K562 (cell line): ENCODE results near the gene TP53I13. TPM values are rescaled to one million over a fixed set of nuclear protein-coding genes. Genes with fewer than 3 reads are reported as not detected.
A peak's percentile ranks its signal among the peaks of the same experiment; 100 is the strongest.

Experiments used
- ATAC-seq: fragments of 200-7000 bp; cut with Tn5 transposase; 3 replicates; pipeline ENCODE4 v1.9.1; 2020; ENCODE audit warnings: moderate library complexity
- BruUV-seq: library from RNA; stranded (reverse); fragments of 400-500 nt; replicated peaks from 2 replicates; lab custom pipeline; 2021; lab: Mats Ljungman, UMichigan
- CTCF ChIA-PET: fragments of 300-600 bp; formaldehyde crosslinking; extraction: SDS; loops from one replicate; lab custom pipeline; 2021; ENCODE audit warnings: low intra/inter-chr PET ratio; lab: Yijun Ruan, JAX
- POLR2A ChIA-PET: fragments of 300-600, 350-650 bp; sonication (Branson Sonifier 250); formaldehyde crosslinking; extraction: SDS; loops from one replicate; lab custom pipeline; 2021; ENCODE audit warnings: antibody characterized with exemption, inconsistent platforms; lab: Yijun Ruan, JAX
- DNase-seq, 4 experiments: peaks; one replicate each; pipeline versions ENCODE4 v3.0.0 to v3.0.0-alpha.2; 2011 to 2018; ENCODE audit warnings: low spot score in 3 of 4, mixed read lengths in 3 of 4; ENCODE audit errors: extremely low read depth in 1 of 4
- FAIRE-seq: peaks from 2 replicates; lab custom pipeline; 2011; peaks lifted over from hg19 to GRCh38; lab: Jason Lieb, UNC
- H2AFZ ChIP-seq: 2 replicates; pipeline ENCODE4 v1.6.0; 2011; ENCODE audit warnings: low read depth, low read length, control low read depth, inconsistent platforms
- H3K27ac ChIP-seq: fragments of 200-600 bp; 3 replicates; pipeline ENCODE4 v1.8.0; 2011; ENCODE audit warnings: low read depth, mild to moderate bottlenecking, control low read depth, inconsistent platforms, low read length, moderate library complexity, mixed read lengths; ENCODE audit errors: extremely low read depth
- H3K27me3 ChIP-seq, 2 experiments: fragments of 300-600 bp in 1 of 2; 2 replicates in 1 of 2; 3 replicates in 1 of 2; pipeline versions ENCODE4 v1.6.0 to v1.8.0; 2011; ENCODE audit warnings: inconsistent platforms in 2 of 2, low read length in 2 of 2, mild to moderate bottlenecking in 1 of 2, mixed read lengths in 1 of 2, moderate library complexity in 1 of 2; ENCODE audit not compliant: control insufficient read depth in 2 of 2, insufficient read depth in 2 of 2
- H3K36me3 ChIP-seq: fragments of 300-600 bp; 3 replicates; pipeline ENCODE4 v1.8.0; 2011; ENCODE audit warnings: mild to moderate bottlenecking, low read length, inconsistent platforms; ENCODE audit not compliant: control insufficient read depth, insufficient read depth
- H3K4me1 ChIP-seq, 2 experiments: fragments of 200-600 bp in 1 of 2; replicated peaks in 1 of 2; 2 replicates in 1 of 2; 3 replicates in 1 of 2; pipeline versions ENCODE4 v1.5.1 to v1.8.0; 2011; ENCODE audit warnings: inconsistent platforms in 2 of 2, low read length in 2 of 2, mild to moderate bottlenecking in 1 of 2, mixed read lengths in 1 of 2, moderate library complexity in 1 of 2; ENCODE audit not compliant: control insufficient read depth in 2 of 2, insufficient read depth in 2 of 2
- H3K4me2 ChIP-seq: 2 replicates; pipeline ENCODE4 v1.6.1; 2011; ENCODE audit warnings: low read length, control low read depth, inconsistent platforms, mixed read lengths; ENCODE audit not compliant: insufficient read depth
- H3K4me3 ChIP-seq: fragments of 200-600 bp; sonication (generic), shearing (Covaris generic); 2 replicates; pipeline ENCODE4 v1.5.1; 2016; ENCODE audit warnings: control low read depth, inconsistent platforms
- H3K79me2 ChIP-seq: fragments of 200-600 bp; 3 replicates; pipeline ENCODE4 v1.8.0; 2011; ENCODE audit warnings: low read length, inconsistent platforms; ENCODE audit not compliant: control insufficient read depth, insufficient read depth
- H3K9ac ChIP-seq, 2 experiments: 2 replicates each; pipeline versions ENCODE4 v1.6.0 to v1.6.1; 2011; ENCODE audit warnings: low read depth in 2 of 2, low read length in 2 of 2, control low read depth in 1 of 2, inconsistent platforms in 1 of 2, mild to moderate bottlenecking in 1 of 2, mixed read lengths in 1 of 2; ENCODE audit not compliant: insufficient read depth in 1 of 2
- H3K9me1 ChIP-seq: one replicate; pipeline ENCODE4 v1.6.0; 2011; ENCODE audit warnings: inconsistent platforms, mild to moderate bottlenecking, low read length, moderate library complexity; ENCODE audit not compliant: control insufficient read depth, insufficient read depth
- H3K9me3 ChIP-seq: replicated peaks from 2 replicates; pipeline ENCODE4 v1.5.1; 2011; ENCODE audit warnings: low read depth, low read length, inconsistent platforms; ENCODE audit not compliant: control insufficient read depth, insufficient read depth
- H4K20me1 ChIP-seq: replicated peaks from 2 replicates; pipeline ENCODE4 v1.6.1; 2011; ENCODE audit warnings: low read length, inconsistent platforms, mixed read lengths; ENCODE audit not compliant: control insufficient read depth, insufficient read depth
- CREB5 ChIP-seq: fragments of 250-450 bp; sonication (Bioruptor Pico); IDR thresholded peaks from 2 replicates; pipeline ENCODE4 v1.5.0; 2020; ENCODE audit warnings: mild to moderate bottlenecking
- CSDE1 ChIP-seq, 2 experiments: fragments of 450-650 bp; IDR thresholded peaks; 2 replicates each; pipeline ENCODE4 v1.6.1; 2016; ENCODE audit warnings: mild to moderate bottlenecking in 1 of 2
- FOXJ2 ChIP-seq: fragments of 200-800 bp; sonication (Bioruptor generic); IDR thresholded peaks from 2 replicates; pipeline ENCODE4 v1.6.1; 2016; ENCODE audit warnings: missing genetic modification characterization, missing compliant biosample characterization
- KLF13 ChIP-seq: fragments of 450-650 bp; IDR thresholded peaks from 2 replicates; pipeline ENCODE4 v1.6.1; 2016; ENCODE audit warnings: missing genetic modification characterization, low read depth, mild to moderate bottlenecking, missing compliant biosample characterization, moderate library complexity, borderline replicate concordance
- PRPF4 ChIP-seq: fragments of 200-400 bp; formaldehyde crosslinking; IDR thresholded peaks from one replicate; pipeline ENCODE4 v1.6.1; 2017; ENCODE audit warnings: low read length, low read depth, mild to moderate bottlenecking; ENCODE audit not compliant: insufficient read depth, poor library complexity, severe bottlenecking
- RFX1 ChIP-seq: fragments of 450-650 bp; IDR thresholded peaks from 2 replicates; pipeline ENCODE4 v1.6.1; 2016; ENCODE audit warnings: mild to moderate bottlenecking, moderate library complexity
- XRCC4 ChIP-seq: IDR thresholded peaks from one replicate; pipeline ENCODE4 v1.6.1; 2011; ENCODE audit not compliant: insufficient read depth, insufficient read length; ENCODE audit errors: extremely low read depth
- ZNF280A ChIP-seq: fragments of 450-650 bp; IDR thresholded peaks from 2 replicates; pipeline ENCODE4 v1.6.1; 2018; ENCODE audit warnings: mild to moderate bottlenecking, low read depth; ENCODE audit not compliant: partially characterized antibody
- WGBS: fragments of 100-300 bp; shearing (Covaris generic); methylation state at CpG from one replicate; pipeline ENCODE4 v1.1.6; 2016; ENCODE audit warnings: low coverage, mixed read lengths; ENCODE audit not compliant: insufficient coverage; ENCODE audit errors: missing lambda C conversion rate; 5-methylcytosine and 5-hydroxymethylcytosine counted together
- in situ Hi-C: fragments of 300-500 bp; cut with MboI; formaldehyde crosslinking; loops from 4 replicates; pipeline ENCODE4 v1.15.0; 2018; ENCODE audit warnings: inconsistent platforms, mixed read lengths
- intact Hi-C: fragments of 100-400 bp; cut with micrococcal nuclease; formaldehyde crosslinking; loops from 2 replicates; pipeline ENCODE4 v1.14.2; 2022
- polyA plus RNA-seq, 8 experiments: library from polyadenylated mRNA; depleted of rRNA in 4 of 8; stranded (reverse) in 5 of 8; unstranded in 3 of 8; fragments of >200 nt; fragmentation: Nextera tagmentation in 2 of 8; fragmentation: Illumina TruSeq in 1 of 8; extraction: Ambion mirVana in 2 of 8; extraction: Trizol in 1 of 8; gene quantifications; 2 replicates each; pipeline versions ENCODE4 v1.2.1 to v1.2.3, GENCODE V29; 2011 to 2014; ENCODE audit warnings: inconsistent platforms in 1 of 8, missing spikeins in 1 of 8
- total RNA-seq, 7 experiments: library from RNA; depleted of rRNA in 6 of 7; stranded (reverse); fragments of >200 nt in 6 of 7; fragmentation: Illumina TruSeq in 2 of 7; extraction: Trizol in 2 of 7; gene quantifications; 2 replicates each; pipeline versions ENCODE4 v1.2.1 to v1.2.3, GENCODE V29; 2011 to 2021; ENCODE audit warnings: low replicate concordance in 1 of 7
- TF ChIP-seq, protein P1 (sequence below): fragments of 450-650 bp; formaldehyde crosslinking; IDR thresholded peaks from 2 replicates; pipeline ENCODE4 v1.4.0; 2020; ENCODE audit warnings: mild to moderate bottlenecking, moderate library complexity

The TP53I13 gene
- total and polyA plus RNA-seq, 9 of the 15 experiments (the other 6 are each of a cell fraction or from before 2014, with no cell fraction given) = 0.08 to 28.3 (median 9.1) TPM

DNA sequence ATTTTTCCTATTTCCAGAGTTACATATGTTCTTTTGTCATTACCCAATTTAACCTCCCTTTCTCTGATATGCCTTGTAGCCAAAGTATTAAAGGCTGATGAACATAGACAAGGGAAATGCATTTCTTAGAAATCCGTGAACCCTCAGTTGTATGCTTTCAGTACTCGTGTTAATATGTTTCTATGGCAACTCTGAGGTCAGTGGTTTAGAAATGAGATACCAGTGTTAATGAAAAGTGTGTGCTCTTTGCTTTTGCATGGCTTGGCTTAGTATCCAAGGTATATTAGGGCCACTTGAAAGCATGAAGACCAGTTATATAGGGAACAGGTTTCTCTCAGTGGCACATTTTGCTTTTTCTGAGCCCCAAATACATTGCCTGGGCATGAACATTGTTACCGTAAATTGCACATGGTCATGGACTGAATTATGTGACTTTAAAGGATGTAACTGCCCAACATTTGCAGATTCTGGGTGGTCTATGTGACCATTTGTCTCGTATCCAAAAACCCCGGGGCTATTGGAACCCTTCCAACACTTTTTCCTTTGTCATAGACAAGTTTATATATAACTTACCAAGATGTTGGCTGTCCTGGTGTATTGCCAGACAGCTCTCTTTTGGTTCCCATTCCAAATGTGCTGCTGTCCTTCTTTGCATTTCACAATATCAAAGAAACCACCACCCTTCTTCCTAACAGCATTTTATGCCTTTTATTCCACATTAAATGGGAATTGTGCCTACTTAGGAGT, 19.2 kb upstream of the TP53I13 start:
- BruUV-seq = no TSS peak
- no peak for DNase-seq
- no peak overlapping the region for H3K9ac ChIP-seq
- H3K4me2 ChIP-seq = no peak overlapping the region
- FAIRE-seq = peak; percentile 37
- CTCF ChIA-PET = no interaction called here
- H3K79me2 ChIP-seq = no peaks in the 10 kb centered on the region
- H3K9me3 ChIP-seq = no peaks in the 10 kb centered on the region
- 0 out of 5 replicates have a peak, but pooled peaks cover 0 to under 1% of the 10 kb centered on the region in 2 experiments for H3K27me3 ChIP-seq
- no peak overlapping the region for H3K27ac ChIP-seq
- no peak overlapping the region for H3K4me3 ChIP-seq
- H4K20me1 ChIP-seq = no peaks in the 10 kb centered on the region
- no peak for ATAC-seq
- in situ Hi-C loops (no loop called here), intact Hi-C loops (no loop called here)
- peaks cover 4% of the 10 kb centered on the region; the same call in 1 of the 3 replicates for H3K36me3 ChIP-seq
- peak; percentile 65 for TF ChIP-seq RFX1
- no peak for TF ChIP-seq FOXJ2 (tag)
- no peak overlapping the region for H2AFZ ChIP-seq
- 44% methylated on average over 5 of the region's 5 CpGs for WGBS
- H3K9me1 ChIP-seq = no peaks in the 10 kb centered on the region
- POLR2A ChIA-PET = interaction anchor here (0.6 kb wide), 1 partner anchor 18 kb away, joined by 3 read pairs; no protein-coding TSS in a partner anchor
- peaks cover 0 to 5% of the 10 kb centered on the region in 2 experiments; a peak in 1 of 5 replicates for H3K4me1 ChIP-seq

DNA sequence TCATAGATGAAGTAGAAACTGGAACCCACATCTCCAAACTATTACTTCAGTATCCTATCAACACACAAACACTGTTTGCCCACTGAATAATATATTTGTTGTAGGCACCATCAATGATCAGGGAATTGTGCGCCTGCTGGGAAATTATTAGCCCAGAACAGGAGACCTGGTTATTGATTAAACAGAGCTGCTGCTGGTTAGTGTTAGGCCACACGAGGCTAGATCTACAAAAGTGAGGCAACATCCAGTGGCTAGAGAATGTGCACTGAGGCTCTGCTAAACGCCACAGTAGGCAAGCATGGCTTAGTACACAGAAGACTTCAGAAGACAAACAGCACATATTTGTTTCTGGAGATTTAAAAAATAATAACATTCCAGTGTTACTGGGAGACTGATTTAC, 12.7 kb upstream of the TP53I13 start:
- H3K27ac ChIP-seq = no peak overlapping the region
- no peak overlapping the region for H3K4me2 ChIP-seq
- no peak overlapping the region for H2AFZ ChIP-seq
- no peaks in the 10 kb centered on the region for H3K36me3 ChIP-seq
- ATAC-seq (no peak), FAIRE-seq (no peak), DNase-seq (no peak)
- WGBS = 33% methylated on average over 3 of the region's 3 CpGs
- no peaks in the 10 kb centered on the region for H3K79me2 ChIP-seq
- no peak overlapping the region for H3K9ac ChIP-seq
- H3K27me3 ChIP-seq = peaks cover 10 to 20% of the 10 kb centered on the region in 2 experiments; a peak in 4 of 5 replicates
- H3K4me3 ChIP-seq = no peak overlapping the region
- H3K9me1 ChIP-seq = no peaks in the 10 kb centered on the region
- in situ Hi-C loops (no loop called here), intact Hi-C loops (loop anchor here (10.0 kb wide), 1 partner anchor 411 kb away; no protein-coding TSS in a partner anchor)
- ChIA-PET POLR2A (interaction anchor here (0.8 to 0.9 kb wide), 2 partner anchors 8 to 408 kb away, joined by 3 to 4 read pairs; no protein-coding TSS in a partner anchor), CTCF (no interaction called here)
- peaks cover 8 to 9% of the 10 kb centered on the region in 2 experiments; a peak in 4 of 5 replicates for H3K4me1 ChIP-seq
- H3K9me3 ChIP-seq = no peaks in the 10 kb centered on the region
- peaks cover 11% of the 10 kb centered on the region for H4K20me1 ChIP-seq
- no TSS peak for BruUV-seq
- TF ChIP-seq PRPF4 (no peak), XRCC4 (no peak), RFX1 (no peak), CREB5 (no peak), KLF13 (tag) (no peak), CSDE1 (IDR thresholded peaks at IDR 0.05) (no peak), ZNF280A (no peak)
- TF ChIP-seq, protein P1, sequence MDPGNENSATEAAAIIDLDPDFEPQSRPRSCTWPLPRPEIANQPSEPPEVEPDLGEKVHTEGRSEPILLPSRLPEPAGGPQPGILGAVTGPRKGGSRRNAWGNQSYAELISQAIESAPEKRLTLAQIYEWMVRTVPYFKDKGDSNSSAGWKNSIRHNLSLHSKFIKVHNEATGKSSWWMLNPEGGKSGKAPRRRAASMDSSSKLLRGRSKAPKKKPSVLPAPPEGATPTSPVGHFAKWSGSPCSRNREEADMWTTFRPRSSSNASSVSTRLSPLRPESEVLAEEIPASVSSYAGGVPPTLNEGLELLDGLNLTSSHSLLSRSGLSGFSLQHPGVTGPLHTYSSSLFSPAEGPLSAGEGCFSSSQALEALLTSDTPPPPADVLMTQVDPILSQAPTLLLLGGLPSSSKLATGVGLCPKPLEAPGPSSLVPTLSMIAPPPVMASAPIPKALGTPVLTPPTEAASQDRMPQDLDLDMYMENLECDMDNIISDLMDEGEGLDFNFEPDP (CRISPR knock-in tag) = no peak
